K562 (cell line): ENCODE measurements around the gene LAMA5. TPM values are rescaled to one million over a fixed set of nuclear protein-coding genes. Genes with fewer than 3 reads are reported as not detected.

Experiments
- ATAC-seq: fragments of 200-7000 bp; cut with Tn5 transposase; 3 replicates; pipeline ENCODE4 v1.9.1; 2020; ENCODE audit warnings: moderate library complexity
- BruUV-seq: library from RNA; stranded (reverse); fragments of 400-500 nt; replicated peaks from 2 replicates; lab custom pipeline; 2021; lab: Mats Ljungman, UMichigan
- CTCF ChIA-PET: fragments of 300-600 bp; formaldehyde crosslinking; extraction: SDS; loops from one replicate; lab custom pipeline; 2021; ENCODE audit warnings: low intra/inter-chr PET ratio; lab: Yijun Ruan, JAX
- POLR2A ChIA-PET: fragments of 300-600, 350-650 bp; sonication (Branson Sonifier 250); formaldehyde crosslinking; extraction: SDS; loops from one replicate; lab custom pipeline; 2021; ENCODE audit warnings: antibody characterized with exemption, inconsistent platforms; lab: Yijun Ruan, JAX
- DNase-seq, 4 experiments: peaks; one replicate each; pipeline versions ENCODE4 v3.0.0 to v3.0.0-alpha.2; 2011 to 2018; ENCODE audit warnings: low spot score in 3 of 4, mixed read lengths in 3 of 4; ENCODE audit errors: extremely low read depth in 1 of 4
- FAIRE-seq: peaks from 2 replicates; lab custom pipeline; 2011; peaks lifted over from hg19 to GRCh38; lab: Jason Lieb, UNC
- H2AFZ ChIP-seq: 2 replicates; pipeline ENCODE4 v1.6.0; 2011; ENCODE audit warnings: low read depth, low read length, control low read depth, inconsistent platforms
- H3K27ac ChIP-seq: fragments of 200-600 bp; 3 replicates; pipeline ENCODE4 v1.8.0; 2011; ENCODE audit warnings: low read depth, mild to moderate bottlenecking, control low read depth, inconsistent platforms, low read length, moderate library complexity, mixed read lengths; ENCODE audit errors: extremely low read depth
- H3K27me3 ChIP-seq, 2 experiments: fragments of 300-600 bp in 1 of 2; 2 replicates in 1 of 2; 3 replicates in 1 of 2; pipeline versions ENCODE4 v1.6.0 to v1.8.0; 2011; ENCODE audit warnings: inconsistent platforms in 2 of 2, low read length in 2 of 2, mild to moderate bottlenecking in 1 of 2, mixed read lengths in 1 of 2, moderate library complexity in 1 of 2; ENCODE audit not compliant: control insufficient read depth in 2 of 2, insufficient read depth in 2 of 2
- H3K36me3 ChIP-seq: fragments of 300-600 bp; 3 replicates; pipeline ENCODE4 v1.8.0; 2011; ENCODE audit warnings: mild to moderate bottlenecking, low read length, inconsistent platforms; ENCODE audit not compliant: control insufficient read depth, insufficient read depth
- H3K4me1 ChIP-seq, 2 experiments: fragments of 200-600 bp in 1 of 2; replicated peaks in 1 of 2; 2 replicates in 1 of 2; 3 replicates in 1 of 2; pipeline versions ENCODE4 v1.5.1 to v1.8.0; 2011; ENCODE audit warnings: inconsistent platforms in 2 of 2, low read length in 2 of 2, mild to moderate bottlenecking in 1 of 2, mixed read lengths in 1 of 2, moderate library complexity in 1 of 2; ENCODE audit not compliant: control insufficient read depth in 2 of 2, insufficient read depth in 2 of 2
- H3K4me2 ChIP-seq: 2 replicates; pipeline ENCODE4 v1.6.1; 2011; ENCODE audit warnings: low read length, control low read depth, inconsistent platforms, mixed read lengths; ENCODE audit not compliant: insufficient read depth
- H3K4me3 ChIP-seq: fragments of 200-600 bp; sonication (generic), shearing (Covaris generic); 2 replicates; pipeline ENCODE4 v1.5.1; 2016; ENCODE audit warnings: control low read depth, inconsistent platforms
- H3K79me2 ChIP-seq: fragments of 200-600 bp; 3 replicates; pipeline ENCODE4 v1.8.0; 2011; ENCODE audit warnings: low read length, inconsistent platforms; ENCODE audit not compliant: control insufficient read depth, insufficient read depth
- H3K9ac ChIP-seq, 2 experiments: 2 replicates each; pipeline versions ENCODE4 v1.6.0 to v1.6.1; 2011; ENCODE audit warnings: low read depth in 2 of 2, low read length in 2 of 2, control low read depth in 1 of 2, inconsistent platforms in 1 of 2, mild to moderate bottlenecking in 1 of 2, mixed read lengths in 1 of 2; ENCODE audit not compliant: insufficient read depth in 1 of 2
- H3K9me1 ChIP-seq: one replicate; pipeline ENCODE4 v1.6.0; 2011; ENCODE audit warnings: inconsistent platforms, mild to moderate bottlenecking, low read length, moderate library complexity; ENCODE audit not compliant: control insufficient read depth, insufficient read depth
- H3K9me3 ChIP-seq: replicated peaks from 2 replicates; pipeline ENCODE4 v1.5.1; 2011; ENCODE audit warnings: low read depth, low read length, inconsistent platforms; ENCODE audit not compliant: control insufficient read depth, insufficient read depth
- H4K20me1 ChIP-seq: replicated peaks from 2 replicates; pipeline ENCODE4 v1.6.1; 2011; ENCODE audit warnings: low read length, inconsistent platforms, mixed read lengths; ENCODE audit not compliant: control insufficient read depth, insufficient read depth
- BACH1 ChIP-seq: fragments of 200-800 bp; sonication (Bioruptor generic); IDR thresholded peaks from 2 replicates; pipeline ENCODE4 v1.6.1; 2016; ENCODE audit warnings: missing genetic modification characterization, missing compliant biosample characterization
- CTCF ChIP-seq, 3 experiments: IDR thresholded peaks in 2 of 3; conservative IDR thresholded peaks in 1 of 3; 2 replicates each; pipeline ENCODE4 v1.5.1; 2011 to 2012; ENCODE audit warnings: low read length in 3 of 3, mild to moderate bottlenecking in 3 of 3, control low read depth in 2 of 3, improper control_type of control experiment in 1 of 3, inconsistent platforms in 1 of 3, low read depth in 1 of 3, mixed read lengths in 1 of 3, moderate library complexity in 1 of 3; ENCODE audit not compliant: insufficient read depth in 2 of 3
- CTCFL ChIP-seq: IDR thresholded peaks from 2 replicates; pipeline ENCODE4 v1.6.1; 2011; ENCODE audit warnings: borderline replicate concordance, low read depth, mild to moderate bottlenecking, moderate library complexity, low read length; ENCODE audit not compliant: insufficient read depth, poor library complexity, severe bottlenecking
- MAX ChIP-seq: sonication (generic); formaldehyde crosslinking; IDR thresholded peaks from 2 replicates; pipeline ENCODE4 v1.9.0; 2022; ENCODE audit warnings: mild to moderate bottlenecking, missing genetic modification reagents
- MCM2 ChIP-seq: fragments of 450-650 bp; IDR thresholded peaks from 2 replicates; pipeline ENCODE4 v1.6.1; 2017; ENCODE audit warnings: low read depth, mild to moderate bottlenecking
- NONO ChIP-seq, 2 experiments: fragments of 200-400 bp in 1 of 2; fragments of 450-650 bp in 1 of 2; formaldehyde crosslinking in 1 of 2; IDR thresholded peaks; 2 replicates each; pipeline ENCODE4 v1.6.1; 2017; ENCODE audit warnings: low read depth in 2 of 2, mild to moderate bottlenecking in 2 of 2, moderate library complexity in 2 of 2, low read length in 1 of 2
- PKNOX1 ChIP-seq: fragments of 450-650 bp; IDR thresholded peaks from 2 replicates; pipeline ENCODE4 v1.6.1; 2016
- TEAD2 ChIP-seq: fragments of 450-650 bp; IDR thresholded peaks from 2 replicates; pipeline ENCODE4 v1.6.1; 2016; ENCODE audit warnings: missing genetic modification characterization, control low read depth, missing compliant biosample characterization
- ZNF184 ChIP-seq: sonication (generic); formaldehyde crosslinking; IDR thresholded peaks from 2 replicates; pipeline ENCODE4 v1.5.0; 2020; ENCODE audit warnings: missing genetic modification reagents
- ZNF263 ChIP-seq: sonication (generic); formaldehyde crosslinking; IDR thresholded peaks from 2 replicates; pipeline ENCODE4 v1.8.0; 2022; ENCODE audit warnings: mild to moderate bottlenecking, missing genetic modification reagents, borderline replicate concordance
- ZNF449 ChIP-seq: fragments of 250-450 bp; sonication (Bioruptor Pico); IDR thresholded peaks from 2 replicates; pipeline ENCODE4 v1.8.0; 2022; ENCODE audit warnings: moderate library complexity, mild to moderate bottlenecking, inconsistent platforms
- WGBS: fragments of 100-300 bp; shearing (Covaris generic); methylation state at CpG from one replicate; pipeline ENCODE4 v1.1.6; 2016; ENCODE audit warnings: low coverage, mixed read lengths; ENCODE audit not compliant: insufficient coverage; ENCODE audit errors: missing lambda C conversion rate; 5-methylcytosine and 5-hydroxymethylcytosine counted together
- in situ Hi-C: fragments of 300-500 bp; cut with MboI; formaldehyde crosslinking; loops from 4 replicates; pipeline ENCODE4 v1.15.0; 2018; ENCODE audit warnings: inconsistent platforms, mixed read lengths
- intact Hi-C: fragments of 100-400 bp; cut with micrococcal nuclease; formaldehyde crosslinking; loops from 2 replicates; pipeline ENCODE4 v1.14.2; 2022
- polyA plus RNA-seq, 8 experiments: library from polyadenylated mRNA; depleted of rRNA in 4 of 8; stranded (reverse) in 5 of 8; unstranded in 3 of 8; fragments of >200 nt; fragmentation: Nextera tagmentation in 2 of 8; fragmentation: Illumina TruSeq in 1 of 8; extraction: Ambion mirVana in 2 of 8; extraction: Trizol in 1 of 8; gene quantifications; 2 replicates each; pipeline versions ENCODE4 v1.2.1 to v1.2.3, GENCODE V29; 2011 to 2014; ENCODE audit warnings: inconsistent platforms in 1 of 8, missing spikeins in 1 of 8
- total RNA-seq, 7 experiments: library from RNA; depleted of rRNA in 6 of 7; stranded (reverse); fragments of >200 nt in 6 of 7; fragmentation: Illumina TruSeq in 2 of 7; extraction: Trizol in 2 of 7; gene quantifications; 2 replicates each; pipeline versions ENCODE4 v1.2.1 to v1.2.3, GENCODE V29; 2011 to 2021; ENCODE audit warnings: low replicate concordance in 1 of 7

LAMA5 gene
- total and polyA plus RNA-seq, 9 of the 15 experiments (the other 6 are each of a cell fraction or from before 2014, with no cell fraction given) = 0.31 to 101 (median 7.8) TPM

GRCh38 chr20:62395311-62396242 lies 28.5 kb upstream of the LAMA5 start:
- ChIA-PET CTCF (no interaction called here), POLR2A (interaction anchor here (3.0 kb wide), 1 partner anchor 9 kb away, joined by 12 read pairs; the partner anchor contains the start of gene RPS21)
- Histone ChIP-seq H3K27ac (no peak overlapping the region), H3K9ac (peak overlapping the region in 1 of 2 experiments; percentile 48; a peak in 1 of 4 replicates), H3K9me3 (no peaks in the 10 kb centered on the region), H3K27me3 (no peaks in the 10 kb centered on the region), H3K36me3 (peaks cover 7% of the 10 kb centered on the region; the same call in 1 of the 3 replicates), H4K20me1 (no peaks in the 10 kb centered on the region), H3K9me1 (peaks cover 5% of the 10 kb centered on the region), H3K4me3 (no peak overlapping the region), H3K79me2 (no peaks in the 10 kb centered on the region), H3K4me1 (peaks cover 0 to 54% of the 10 kb centered on the region in 2 experiments; a peak in 1 of 5 replicates), H3K4me2 (no peak overlapping the region), H2AFZ (no peak overlapping the region)
- no TSS peak for BruUV-seq
- intact Hi-C loops (no loop called here), in situ Hi-C loops (no loop called here)
- WGBS = 58% methylated on average over 26 of the region's 27 CpGs
- TF ChIP-seq TEAD2 (tag) (no peak), ZNF263 (CRISPR knock-in tag) (peak; percentile 98), MCM2 (peak; percentile 82; the same call in 1 of the 2 replicates), CTCF (IDR thresholded peaks at IDR 0.05 in 2 of 3, conservative IDR thresholded peaks at IDR 0.05 in 1 of 3; ENCODE audit: insufficient read depth in 2 of 3, low read depth in 1 of 3, low read length in 3 of 3) (peak; percentile 39 to 53 (median 46)), ZNF449 (no peak), NONO (IDR thresholded peaks at IDR 0.05; ENCODE audit: low read depth in 2 of 2, low read length in 1 of 2) (peak in 1 of 2 experiments; percentile 27; a peak in 1 of 4 replicates), PKNOX1 (peak; percentile 31; the same call in 1 of the 2 replicates), CTCFL (peak; percentile 42), BACH1 (tag) (no peak), MAX (peak; percentile 24; the same call in 1 of the 2 replicates), ZNF184 (CRISPR knock-in tag) (no peak)
- ATAC-seq (peak; percentile 72), DNase-seq (no peak), FAIRE-seq (peak; percentile 42)
